Ishikawa (cell line): ENCODE data around the gene SMIM32.

ENCODE experiments used
- CEBPB ChIP-seq: IDR thresholded peaks from 2 replicates; pipeline ENCODE4 v1.6.1; 2012
- CREB1 ChIP-seq: IDR thresholded peaks from 2 replicates; pipeline ENCODE4 v1.6.1; 2012; ENCODE audit warnings: low read depth
- EP300 ChIP-seq: IDR thresholded peaks from 2 replicates; pipeline ENCODE4 v1.6.1; 2012; ENCODE audit warnings: borderline replicate concordance
- NFIC ChIP-seq: IDR thresholded peaks from 2 replicates; pipeline ENCODE4 v1.6.1; 2012
- RAD21 ChIP-seq: IDR thresholded peaks from 2 replicates; pipeline ENCODE4 v1.6.1; 2012; ENCODE audit warnings: low read depth
- TAF1 ChIP-seq: IDR thresholded peaks from 2 replicates; pipeline ENCODE4 v1.6.1; 2012; ENCODE audit warnings: low read depth, mild to moderate bottlenecking
- TCF12 ChIP-seq: IDR thresholded peaks from 2 replicates; pipeline ENCODE4 v1.6.1; 2012; ENCODE audit warnings: low read depth
- TF ChIP-seq, protein P1 (sequence below): IDR thresholded peaks from 2 replicates; pipeline ENCODE4 v1.6.1; 2012
- TF ChIP-seq, protein P2 (sequence below): IDR thresholded peaks from 2 replicates; pipeline ENCODE4 v1.6.1; 2012
- TF ChIP-seq, protein P3 (sequence below): IDR thresholded peaks from 2 replicates; pipeline ENCODE4 v1.6.1; 2012; ENCODE audit warnings: low read depth, mild to moderate bottlenecking

DNA sequence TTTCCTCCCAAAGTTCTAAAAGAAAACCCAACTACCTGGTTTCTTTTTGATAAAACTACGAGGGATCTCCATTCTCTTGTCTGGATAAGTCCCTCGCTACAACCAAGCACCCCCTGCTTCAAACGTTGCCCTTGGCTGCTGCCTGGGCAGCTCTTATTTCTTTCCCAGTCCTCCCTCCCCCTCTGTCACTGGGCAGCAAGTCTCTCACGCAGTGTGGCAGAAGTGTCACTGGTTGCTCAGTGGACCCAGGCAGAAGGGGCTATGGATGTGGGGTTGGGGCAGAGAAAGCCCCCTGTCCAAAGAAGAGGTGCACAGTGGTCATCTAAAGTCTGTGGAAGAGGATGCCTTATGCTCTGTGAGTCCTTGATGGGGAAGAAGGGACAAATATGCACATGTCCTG lies 7.2 kb upstream of the SMIM32 start:
- TF ChIP-seq EP300 (no peak), CREB1 (no peak), NFIC (no peak), TCF12 (no peak), CEBPB (no peak), TAF1 (no peak), RAD21 (no peak)
- TF ChIP-seq, protein P1, sequence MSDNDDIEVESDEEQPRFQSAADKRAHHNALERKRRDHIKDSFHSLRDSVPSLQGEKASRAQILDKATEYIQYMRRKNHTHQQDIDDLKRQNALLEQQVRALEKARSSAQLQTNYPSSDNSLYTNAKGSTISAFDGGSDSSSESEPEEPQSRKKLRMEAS: no peak
- TF ChIP-seq, protein P2, sequence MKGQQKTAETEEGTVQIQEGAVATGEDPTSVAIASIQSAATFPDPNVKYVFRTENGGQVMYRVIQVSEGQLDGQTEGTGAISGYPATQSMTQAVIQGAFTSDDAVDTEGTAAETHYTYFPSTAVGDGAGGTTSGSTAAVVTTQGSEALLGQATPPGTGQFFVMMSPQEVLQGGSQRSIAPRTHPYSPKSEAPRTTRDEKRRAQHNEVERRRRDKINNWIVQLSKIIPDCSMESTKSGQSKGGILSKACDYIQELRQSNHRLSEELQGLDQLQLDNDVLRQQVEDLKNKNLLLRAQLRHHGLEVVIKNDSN: no peak
- TF ChIP-seq, protein P3, sequence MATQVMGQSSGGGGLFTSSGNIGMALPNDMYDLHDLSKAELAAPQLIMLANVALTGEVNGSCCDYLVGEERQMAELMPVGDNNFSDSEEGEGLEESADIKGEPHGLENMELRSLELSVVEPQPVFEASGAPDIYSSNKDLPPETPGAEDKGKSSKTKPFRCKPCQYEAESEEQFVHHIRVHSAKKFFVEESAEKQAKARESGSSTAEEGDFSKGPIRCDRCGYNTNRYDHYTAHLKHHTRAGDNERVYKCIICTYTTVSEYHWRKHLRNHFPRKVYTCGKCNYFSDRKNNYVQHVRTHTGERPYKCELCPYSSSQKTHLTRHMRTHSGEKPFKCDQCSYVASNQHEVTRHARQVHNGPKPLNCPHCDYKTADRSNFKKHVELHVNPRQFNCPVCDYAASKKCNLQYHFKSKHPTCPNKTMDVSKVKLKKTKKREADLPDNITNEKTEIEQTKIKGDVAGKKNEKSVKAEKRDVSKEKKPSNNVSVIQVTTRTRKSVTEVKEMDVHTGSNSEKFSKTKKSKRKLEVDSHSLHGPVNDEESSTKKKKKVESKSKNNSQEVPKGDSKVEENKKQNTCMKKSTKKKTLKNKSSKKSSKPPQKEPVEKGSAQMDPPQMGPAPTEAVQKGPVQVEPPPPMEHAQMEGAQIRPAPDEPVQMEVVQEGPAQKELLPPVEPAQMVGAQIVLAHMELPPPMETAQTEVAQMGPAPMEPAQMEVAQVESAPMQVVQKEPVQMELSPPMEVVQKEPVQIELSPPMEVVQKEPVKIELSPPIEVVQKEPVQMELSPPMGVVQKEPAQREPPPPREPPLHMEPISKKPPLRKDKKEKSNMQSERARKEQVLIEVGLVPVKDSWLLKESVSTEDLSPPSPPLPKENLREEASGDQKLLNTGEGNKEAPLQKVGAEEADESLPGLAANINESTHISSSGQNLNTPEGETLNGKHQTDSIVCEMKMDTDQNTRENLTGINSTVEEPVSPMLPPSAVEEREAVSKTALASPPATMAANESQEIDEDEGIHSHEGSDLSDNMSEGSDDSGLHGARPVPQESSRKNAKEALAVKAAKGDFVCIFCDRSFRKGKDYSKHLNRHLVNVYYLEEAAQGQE: no peak
